Measurements from ENCODE around the gene OR4D1.

DNA sequence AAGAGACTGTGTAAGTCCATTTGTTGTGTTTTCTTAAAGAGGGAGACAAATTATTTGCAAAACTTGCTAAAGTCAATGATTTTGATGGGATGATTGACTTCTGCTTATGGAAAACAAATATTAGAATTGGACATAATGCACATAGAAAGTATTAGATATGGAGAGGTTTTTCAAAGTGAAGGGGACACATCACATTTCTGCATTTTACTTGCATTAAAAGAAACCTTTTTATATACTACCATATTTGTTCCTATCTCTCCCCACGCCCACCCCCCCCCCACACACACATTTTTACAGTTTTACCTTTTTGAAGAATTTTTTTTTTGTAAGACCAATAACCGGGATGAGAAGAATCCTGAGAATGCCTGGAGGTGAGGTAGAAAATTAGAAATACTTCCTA is 10.0 kb downstream of the OR4D1 start:
- TF ChIP-seq, protein P1, sequence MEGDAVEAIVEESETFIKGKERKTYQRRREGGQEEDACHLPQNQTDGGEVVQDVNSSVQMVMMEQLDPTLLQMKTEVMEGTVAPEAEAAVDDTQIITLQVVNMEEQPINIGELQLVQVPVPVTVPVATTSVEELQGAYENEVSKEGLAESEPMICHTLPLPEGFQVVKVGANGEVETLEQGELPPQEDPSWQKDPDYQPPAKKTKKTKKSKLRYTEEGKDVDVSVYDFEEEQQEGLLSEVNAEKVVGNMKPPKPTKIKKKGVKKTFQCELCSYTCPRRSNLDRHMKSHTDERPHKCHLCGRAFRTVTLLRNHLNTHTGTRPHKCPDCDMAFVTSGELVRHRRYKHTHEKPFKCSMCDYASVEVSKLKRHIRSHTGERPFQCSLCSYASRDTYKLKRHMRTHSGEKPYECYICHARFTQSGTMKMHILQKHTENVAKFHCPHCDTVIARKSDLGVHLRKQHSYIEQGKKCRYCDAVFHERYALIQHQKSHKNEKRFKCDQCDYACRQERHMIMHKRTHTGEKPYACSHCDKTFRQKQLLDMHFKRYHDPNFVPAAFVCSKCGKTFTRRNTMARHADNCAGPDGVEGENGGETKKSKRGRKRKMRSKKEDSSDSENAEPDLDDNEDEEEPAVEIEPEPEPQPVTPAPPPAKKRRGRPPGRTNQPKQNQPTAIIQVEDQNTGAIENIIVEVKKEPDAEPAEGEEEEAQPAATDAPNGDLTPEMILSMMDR (IDR thresholded peaks at IDR 0.05) = no peak
- TF ChIP-seq EZH2 (IDR thresholded peaks at IDR 0.05; ENCODE audit: borderline replicate concordance, insufficient read depth, low read depth, low read length, poor library complexity, severe bottlenecking) = no peak

Data from B cell (primary cell).